GF-D8 (cell line): ENCODE data around the gene ODAD4.
A peak's percentile ranks its signal among the peaks of the same experiment; 100 is the strongest.

Experiments
- DNase-seq: peaks from one replicate; lab custom pipeline; 2025; lab: John Stamatoyannopoulos, UW

The ODAD4 gene

DNA sequence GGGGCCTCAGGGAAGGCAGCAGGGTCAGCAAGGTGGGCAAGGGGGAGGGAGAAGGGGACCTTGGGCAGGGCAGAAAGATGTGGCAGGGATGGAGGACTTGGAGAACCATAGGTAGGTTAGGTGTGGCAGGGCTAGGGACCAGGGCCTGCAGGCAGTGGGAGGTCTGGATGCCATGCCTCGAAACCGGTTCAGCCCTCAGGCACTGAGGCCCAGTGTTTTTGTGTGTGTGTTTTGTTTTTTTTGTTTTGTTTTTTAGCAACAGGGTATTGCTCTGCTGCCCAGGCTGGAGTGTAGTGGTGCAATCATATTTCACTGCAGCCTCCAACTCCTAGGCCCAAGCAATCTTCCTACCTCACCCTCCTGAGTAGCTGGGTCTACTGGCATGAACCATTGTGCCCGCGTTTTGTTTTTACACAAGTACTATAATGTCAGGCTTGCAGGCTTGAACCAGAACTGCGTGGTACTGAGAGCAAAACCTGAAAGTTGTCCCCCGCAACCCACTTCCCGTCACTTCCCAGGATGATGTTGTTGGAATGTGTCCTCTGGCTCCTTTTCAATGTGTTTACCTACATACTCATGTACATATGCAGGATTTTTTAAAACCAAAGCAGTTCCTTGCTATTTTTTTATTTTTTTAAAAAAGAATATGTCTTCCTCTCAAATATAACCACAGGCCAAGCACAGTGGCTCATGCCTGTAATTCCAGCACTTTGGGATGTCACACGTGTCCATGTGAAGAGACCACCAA, 12.4 kb downstream of the ODAD4 start:
- DNase-seq = no peak

GRCh38 chr17:41943492-41943891, 13.1 kb downstream of the ODAD4 start:
- DNase-seq = no peak

DNA sequence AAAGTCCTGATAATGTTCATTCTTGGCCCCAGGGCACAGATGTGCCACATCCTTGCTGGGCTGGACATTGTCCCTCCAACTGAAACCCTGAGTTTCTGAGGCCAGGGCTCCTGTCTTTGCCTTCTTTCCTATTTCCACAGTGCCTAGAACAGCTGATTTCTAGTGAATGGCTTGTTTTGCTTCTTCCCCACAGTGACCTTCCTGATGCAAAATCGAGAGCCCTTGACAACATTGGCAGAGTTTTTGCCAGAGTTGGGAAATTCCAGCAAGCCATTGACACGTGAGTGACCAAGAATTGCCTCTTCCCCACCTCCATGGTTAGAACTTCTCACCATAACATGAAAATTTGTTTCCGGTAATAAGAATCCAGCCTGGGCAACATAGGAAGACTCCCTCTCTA, 14.5 kb downstream of the ODAD4 start:
- no peak for DNase-seq

GRCh38 chr17:41948762-41949460, 18.5 kb downstream of the ODAD4 start:
- DNase-seq = no peak

DNA sequence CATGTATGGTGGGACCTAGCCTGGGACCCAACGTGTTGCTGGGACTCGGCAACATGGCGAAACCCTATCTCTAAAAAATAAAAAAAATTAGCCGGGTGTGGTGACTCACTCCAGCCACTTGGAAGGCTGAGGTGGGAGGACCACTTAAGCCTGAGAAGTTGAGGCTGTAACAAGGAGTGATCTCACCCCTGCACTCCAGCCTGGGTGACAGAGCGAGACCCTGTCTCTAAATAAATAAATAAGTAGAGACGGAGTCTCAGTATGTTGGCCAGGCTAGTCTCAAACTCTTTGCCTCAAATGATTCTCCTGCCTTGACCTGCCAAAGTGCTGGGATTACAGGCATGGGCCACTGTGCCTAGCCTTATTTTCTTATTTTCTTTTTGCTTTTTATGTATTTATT, 26.1 kb downstream of the ODAD4 start:
- no peak for DNase-seq

GRCh38 chr17:41957031-41957868, 26.8 kb downstream of the ODAD4 start:
- DNase-seq = peak; percentile 52

- no peak for DNase-seq
Measured at GRCh38 chr17:41957869-41958439, 27.5 kb downstream of the ODAD4 start.

DNA sequence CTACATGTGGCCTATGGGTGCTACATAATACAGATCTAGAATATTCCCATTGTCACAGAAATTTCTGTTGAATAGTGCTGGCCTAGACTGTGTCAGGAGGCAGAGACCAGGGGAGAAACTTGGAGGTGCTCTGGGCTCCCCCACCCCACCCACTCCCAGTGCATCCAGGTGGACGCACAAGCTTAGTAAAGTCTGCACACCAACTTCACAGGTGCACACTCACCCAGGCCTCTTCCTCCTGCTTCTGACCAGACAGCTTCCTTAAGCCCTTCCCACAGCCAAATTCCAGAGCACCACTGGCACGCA, 28.6 kb downstream of the ODAD4 start:
- DNase-seq = no peak

DNA sequence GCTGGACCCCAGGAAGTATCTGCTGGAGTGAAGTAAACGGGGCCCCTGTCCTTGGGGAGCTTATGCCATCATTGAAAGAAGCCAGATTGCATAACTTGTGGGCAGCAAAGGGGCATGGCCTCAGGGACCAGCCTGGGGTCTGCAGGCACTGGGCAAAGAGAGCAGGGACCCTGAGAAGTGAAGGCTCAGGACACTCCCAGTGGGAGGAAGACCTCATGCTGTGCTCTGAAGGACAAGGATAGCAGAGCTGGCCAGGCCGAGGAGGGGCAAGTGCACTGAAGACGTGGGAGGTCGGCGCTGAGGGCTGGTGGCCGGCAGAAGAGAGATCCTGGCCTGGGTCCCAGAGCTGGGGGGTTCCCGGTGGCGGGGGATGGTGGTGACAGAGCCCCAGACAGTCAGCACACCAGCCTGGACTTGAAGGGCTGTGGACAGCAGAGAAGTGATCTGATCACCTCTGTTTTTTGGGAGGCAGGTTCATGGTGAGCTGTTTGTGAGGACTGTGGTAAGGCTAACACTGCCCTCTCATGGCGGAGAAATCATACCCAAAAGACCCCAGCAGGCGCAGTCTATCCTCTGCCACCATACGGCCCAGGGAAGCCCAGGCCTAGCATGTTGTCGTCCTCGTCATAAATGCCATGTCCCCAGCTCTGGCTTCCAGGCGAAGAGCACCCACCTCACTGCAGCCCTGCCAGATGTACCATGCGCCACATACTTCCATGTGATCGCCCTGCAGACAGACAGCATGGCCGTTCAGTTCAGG, 29.1 kb downstream of the ODAD4 start:
- DNase-seq = peak; percentile 44

DNA sequence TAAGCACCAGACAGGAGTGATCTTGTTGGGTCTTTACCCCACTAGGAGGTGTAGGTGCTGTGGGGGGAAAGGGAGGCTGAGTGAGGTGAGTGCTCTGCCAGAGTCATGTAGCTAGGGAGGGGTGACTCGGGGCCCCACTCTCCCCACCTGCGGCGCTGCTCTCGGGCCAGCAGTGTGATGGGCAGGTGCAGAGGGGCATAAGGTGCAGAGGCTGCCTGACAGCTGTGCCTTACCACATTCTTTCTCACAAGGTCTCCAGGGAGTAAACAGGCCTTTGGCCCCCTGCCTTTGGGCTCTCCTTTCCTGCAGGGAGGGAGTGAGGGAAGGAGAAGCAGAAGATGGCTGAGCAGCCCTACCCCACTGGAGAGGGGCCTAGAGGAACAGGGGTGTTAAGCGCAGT, 31.7 kb downstream of the ODAD4 start:
- DNase-seq = no peak

DNA sequence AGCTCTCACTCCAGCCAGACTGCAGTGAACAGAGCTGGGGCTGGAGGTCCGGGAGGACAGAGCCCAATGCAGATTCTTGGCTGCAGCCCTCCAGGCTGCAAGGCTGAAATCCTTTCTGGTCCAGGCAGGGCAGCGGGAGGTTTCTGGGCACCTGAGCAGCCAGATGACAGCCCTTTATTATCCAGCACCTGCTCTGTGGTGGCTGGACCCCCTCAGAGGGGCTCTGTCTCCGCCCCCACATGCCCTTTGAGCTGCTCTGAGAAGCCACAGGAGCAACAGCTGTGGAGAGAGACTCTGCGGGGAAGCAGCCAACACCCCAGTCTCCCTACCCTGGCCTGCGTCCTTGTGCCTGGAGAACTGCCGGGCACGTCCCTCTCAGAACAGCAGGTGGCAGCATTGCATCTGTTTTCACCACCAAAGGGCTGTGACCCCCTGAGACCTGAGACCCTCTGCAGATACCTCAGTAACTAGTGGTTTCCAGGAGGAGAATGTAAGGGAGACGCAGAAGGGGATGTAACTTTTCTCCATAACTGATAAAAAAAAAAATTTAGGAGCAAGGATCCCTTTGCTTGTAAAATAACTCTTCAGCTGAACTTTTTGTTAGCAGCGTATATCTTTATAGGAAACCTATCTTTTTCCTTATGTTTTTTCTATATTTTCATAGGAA, 32.5 kb downstream of the ODAD4 start:
- DNase-seq = no peak

GRCh38 chr17:41965694-41966462, 35.5 kb downstream of the ODAD4 start:
- DNase-seq = no peak

- peak; percentile 33 for DNase-seq
Measured at GRCh38 chr17:41966463-41967140, 36.2 kb downstream of the ODAD4 start, which contains the start of gene CNP. Gene CNP, plus strand, starts transcription at chr17:41966795. Its CDS starts 90 bp downstream, at chr17:41966885.

GRCh38 chr17:41967141-41967920, 36.9 kb downstream of the ODAD4 start:
- DNase-seq = no peak

DNA sequence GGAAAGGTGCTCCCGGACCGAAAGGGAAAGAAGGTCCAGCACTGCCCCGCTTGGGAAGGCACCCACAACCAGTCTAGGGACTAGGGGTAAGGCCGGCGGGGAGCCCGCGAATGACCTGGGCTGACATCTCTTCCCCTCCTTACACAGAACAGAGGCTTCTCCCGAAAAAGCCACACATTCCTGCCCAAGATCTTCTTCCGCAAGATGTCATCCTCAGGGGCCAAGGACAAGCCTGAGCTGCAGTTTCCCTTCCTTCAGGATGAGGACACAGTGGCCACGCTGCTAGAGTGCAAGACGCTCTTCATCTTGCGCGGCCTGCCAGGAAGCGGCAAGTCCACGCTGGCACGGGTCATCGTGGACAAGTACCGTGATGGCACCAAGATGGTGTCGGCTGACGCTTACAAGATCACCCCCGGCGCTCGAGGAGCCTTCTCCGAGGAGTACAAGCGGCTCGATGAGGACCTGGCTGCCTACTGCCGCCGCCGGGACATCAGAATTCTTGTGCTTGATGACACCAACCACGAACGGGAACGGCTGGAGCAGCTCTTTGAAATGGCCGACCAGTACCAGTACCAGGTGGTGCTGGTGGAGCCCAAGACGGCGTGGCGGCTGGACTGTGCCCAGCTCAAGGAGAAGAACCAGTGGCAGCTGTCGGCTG, 37.6 kb downstream of the ODAD4 start:
- no peak for DNase-seq

- DNase-seq = no peak
Measured at GRCh38 chr17:41968676-41969075, 38.3 kb downstream of the ODAD4 start.

GRCh38 chr17:41970901-41971331, 40.5 kb downstream of the ODAD4 start:
- no peak for DNase-seq
